NCI-H1436 treated with DMSO at 0.1 percent for 48 hours (cell line): ENCODE data around the gene CAP2.
"Not testable (repeated sequence)": the region's sequence is repeated elsewhere in the genome, so short reads cannot be mapped to it uniquely, and the experiment has no call there.

Experiments used
- DNase-seq: peaks from one replicate; lab custom pipeline; 2025; lab: John Stamatoyannopoulos, UW

CAP2 gene

DNA sequence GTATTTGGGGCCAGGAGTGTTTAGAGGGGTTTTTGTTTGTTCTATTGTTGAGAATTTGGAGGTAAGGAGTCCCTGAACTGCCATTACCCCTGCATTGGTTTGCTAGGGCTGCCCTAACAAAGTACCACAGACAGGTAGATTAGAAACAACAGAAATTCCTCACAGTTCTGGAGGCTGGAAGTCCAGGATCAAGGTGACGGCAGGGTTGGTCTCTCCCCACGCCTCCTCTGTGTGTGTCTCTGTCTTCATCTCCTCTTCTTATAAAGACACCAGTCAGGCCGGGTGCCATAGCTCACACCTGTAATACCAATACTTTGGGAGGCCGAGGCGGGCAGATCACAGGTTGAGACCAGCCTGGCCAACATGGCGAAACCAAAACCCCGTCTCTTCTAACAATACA, 109.7 kb downstream of the CAP2 start:
- DNase-seq, result no peak

DNA sequence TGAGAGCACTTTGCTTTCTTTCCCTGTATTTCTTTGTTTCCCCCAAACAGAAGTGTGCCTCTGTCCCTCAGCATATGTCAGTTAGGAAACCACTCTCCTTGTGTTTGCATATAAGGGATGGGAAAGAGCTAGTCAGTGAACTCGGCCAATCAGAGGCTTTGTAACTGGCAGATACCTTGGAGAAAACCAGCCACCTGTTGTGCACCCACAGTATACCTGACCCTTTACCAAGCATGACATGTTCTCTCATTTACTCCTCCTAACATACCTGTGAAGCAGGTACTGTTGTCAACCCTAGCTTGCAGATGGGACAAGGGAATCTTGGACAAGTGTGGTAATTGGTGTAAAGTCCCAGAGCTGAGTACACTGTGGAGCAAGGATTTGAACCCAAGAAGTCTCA, 110.6 kb downstream of the CAP2 start:
- no peak for DNase-seq

DNA sequence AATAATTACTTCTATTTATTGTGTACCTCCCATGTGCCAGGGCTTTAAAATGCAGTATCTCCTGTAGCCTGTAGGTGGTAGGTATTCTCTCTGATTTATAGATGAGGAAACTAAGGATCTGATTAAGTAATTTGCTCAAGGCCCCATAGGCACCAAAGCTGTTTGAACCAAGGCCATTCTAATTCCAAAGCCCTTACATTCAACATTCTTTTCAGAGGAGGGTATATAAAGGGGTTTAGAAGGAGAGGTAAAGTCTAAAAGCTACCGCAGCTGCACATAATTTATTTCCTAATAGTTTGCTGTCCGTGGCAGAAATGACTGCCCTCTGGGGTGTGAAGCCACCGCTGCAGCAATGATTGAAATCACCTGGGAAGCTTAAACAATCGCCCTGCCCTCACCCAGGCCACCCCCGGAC, 111.7 kb downstream of the CAP2 start:
- no peak for DNase-seq

DNA sequence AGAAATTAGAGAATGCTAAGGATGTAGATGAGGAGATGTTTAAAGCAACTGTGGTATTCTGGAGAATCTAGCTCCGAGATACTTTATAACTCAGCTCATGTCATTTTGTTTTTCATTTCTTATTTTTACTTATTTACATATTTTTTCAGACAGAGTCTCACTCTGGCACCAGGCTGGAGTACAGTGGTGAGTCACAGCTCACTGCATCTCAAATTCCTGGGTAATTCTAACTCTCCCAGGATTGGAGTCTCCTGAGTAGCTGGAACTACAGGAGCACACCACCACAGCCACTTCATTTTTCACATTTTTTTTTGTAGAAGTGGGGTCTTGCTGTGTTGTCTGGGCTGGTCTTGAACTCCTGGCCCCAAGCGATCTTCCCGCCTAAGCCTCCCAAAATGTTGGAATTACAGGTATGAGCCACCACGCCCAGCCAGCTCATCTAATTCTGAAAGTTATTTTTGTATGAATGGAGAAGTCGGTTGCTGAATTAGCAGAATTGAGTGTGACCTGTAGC, 112.4 kb downstream of the CAP2 start:
- DNase-seq, result no peak

DNA sequence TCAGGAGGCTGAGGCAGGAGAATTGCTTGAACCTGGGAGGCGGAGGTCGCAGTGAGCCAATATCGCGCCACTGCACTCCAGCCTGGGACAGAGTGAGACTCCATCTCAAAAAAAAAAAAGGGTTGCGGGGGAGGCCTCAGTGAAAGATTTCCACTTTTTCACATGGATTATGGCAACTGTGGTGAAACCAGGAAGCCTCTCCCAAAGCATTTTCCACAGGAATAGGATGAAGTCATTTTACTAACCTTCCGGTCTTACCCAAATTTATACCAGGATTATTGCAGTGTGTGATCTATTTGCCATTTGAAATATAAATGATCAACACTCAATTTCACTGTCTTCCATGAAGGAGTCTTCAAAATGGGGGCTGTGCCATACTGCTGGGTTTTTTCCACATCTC, 113.1 kb downstream of the CAP2 start:
- DNase-seq, result no peak

DNA sequence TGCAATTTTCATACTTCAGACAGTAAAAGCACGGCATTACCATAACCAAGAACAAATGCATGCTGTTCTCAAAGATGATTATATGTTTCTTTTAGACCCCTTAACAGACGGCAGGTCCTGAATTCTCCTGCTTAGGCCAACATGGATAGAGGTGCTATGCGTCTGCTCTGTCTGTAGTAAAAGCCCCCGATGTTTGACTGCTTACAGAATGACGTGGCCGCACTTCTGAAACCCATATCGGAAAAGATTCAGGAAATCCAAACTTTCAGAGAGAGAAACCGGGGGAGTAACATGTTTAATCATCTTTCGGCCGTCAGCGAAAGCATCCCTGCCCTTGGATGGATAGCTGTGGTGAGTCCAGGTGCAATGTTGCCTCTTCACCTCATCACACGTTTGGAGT, 113.6 kb downstream of the CAP2 start:
- no peak for DNase-seq

DNA sequence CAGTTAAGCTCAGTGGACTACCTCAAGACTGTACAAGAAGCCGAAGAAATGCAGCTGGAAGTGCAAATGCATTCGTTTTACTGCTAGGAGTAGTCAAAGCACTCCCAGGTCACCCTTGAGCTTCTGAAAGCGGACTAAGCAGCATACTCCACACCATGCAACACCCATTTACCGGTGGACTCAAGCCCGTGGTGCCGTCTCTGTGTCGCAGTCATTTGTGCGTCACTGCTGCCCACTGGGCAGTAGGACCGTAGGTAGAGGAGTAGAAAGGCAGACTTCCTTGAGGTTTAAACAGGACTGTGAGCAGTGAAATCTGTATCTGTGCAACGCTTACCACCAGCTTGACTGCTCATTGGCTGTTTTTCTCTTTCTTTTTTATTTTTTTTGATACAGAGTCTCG, 117.7 kb downstream of the CAP2 start:
- DNase-seq, result no peak

DNA sequence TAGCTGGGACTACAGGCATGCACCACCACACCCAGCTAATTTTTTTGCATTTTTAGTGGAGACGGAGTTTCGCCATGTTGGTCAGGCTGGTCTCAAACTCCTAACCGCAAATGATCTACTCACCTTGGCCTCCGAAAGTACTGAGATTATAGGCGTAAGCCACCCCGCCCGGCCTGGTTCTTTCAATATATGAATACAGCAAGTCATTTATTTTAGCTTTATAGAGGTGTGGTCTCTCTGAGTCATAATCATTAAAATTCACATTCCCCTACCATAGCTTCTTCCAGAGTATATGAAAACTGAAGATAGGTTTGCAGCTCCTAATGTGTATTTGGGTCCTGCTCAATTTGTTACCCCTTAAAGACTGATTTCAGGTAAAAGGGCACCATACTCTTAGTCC, 118.2 kb downstream of the CAP2 start:
- no peak for DNase-seq

DNA sequence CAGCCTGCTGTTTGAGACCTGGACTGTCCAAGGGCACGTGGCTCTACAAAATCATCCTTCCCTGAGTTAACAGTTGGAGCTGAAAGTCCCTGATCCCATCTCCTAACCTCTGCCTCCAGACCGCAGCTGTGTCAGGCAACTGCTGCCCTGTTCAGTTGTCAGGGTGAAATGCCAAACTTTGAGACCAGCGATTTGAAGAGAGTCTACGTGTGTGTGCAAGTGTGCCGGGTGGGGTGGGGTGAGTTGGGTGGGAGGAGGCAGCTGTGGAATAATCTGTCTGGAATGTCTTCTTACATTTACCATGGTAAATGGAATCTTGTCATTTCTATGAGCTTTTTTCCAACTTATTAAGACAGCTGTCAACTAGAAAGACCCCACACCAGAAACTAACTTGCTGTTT, 125.7 kb downstream of the CAP2 start:
- DNase-seq, result no peak

DNA sequence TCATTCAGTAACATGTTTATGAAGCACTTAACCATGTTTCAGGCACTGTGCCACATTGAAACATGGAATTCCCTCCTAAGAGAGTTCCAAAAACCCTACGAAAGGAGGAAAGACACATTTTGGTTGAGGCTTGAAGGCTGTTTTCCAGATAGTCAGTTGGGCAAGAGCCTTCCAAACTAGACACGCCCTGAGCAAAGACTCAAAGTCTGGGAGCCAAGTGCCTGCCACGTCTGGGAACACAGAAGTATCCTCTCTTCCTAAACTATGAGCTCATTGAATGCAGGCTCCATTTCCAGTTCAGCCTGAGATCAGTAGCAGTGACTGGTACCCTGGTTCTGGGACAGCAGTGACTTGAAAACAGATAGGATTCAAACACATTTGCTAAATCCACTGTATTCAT, 132.2 kb downstream of the CAP2 start:
- no peak for DNase-seq

DNA sequence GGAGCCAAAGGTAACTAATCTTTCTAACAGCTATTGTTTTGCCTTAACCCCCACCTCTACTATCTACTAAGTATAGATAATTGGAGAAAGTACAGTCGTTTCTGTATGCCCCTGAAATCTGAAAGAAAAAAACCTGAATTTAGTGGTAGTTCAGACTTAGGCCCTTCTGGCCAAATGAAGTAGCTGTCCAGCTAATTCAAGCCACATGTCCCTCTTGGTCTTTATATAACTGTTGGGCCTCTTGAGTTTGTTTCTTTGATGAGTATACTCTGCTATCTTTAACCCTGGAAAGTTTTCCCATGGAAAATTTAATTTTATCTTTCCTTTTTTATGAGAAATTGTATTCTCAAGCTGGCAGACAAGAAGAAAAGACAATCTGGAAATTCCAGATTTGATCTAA, 133.7 kb downstream of the CAP2 start:
- DNase-seq, result no peak

DNA sequence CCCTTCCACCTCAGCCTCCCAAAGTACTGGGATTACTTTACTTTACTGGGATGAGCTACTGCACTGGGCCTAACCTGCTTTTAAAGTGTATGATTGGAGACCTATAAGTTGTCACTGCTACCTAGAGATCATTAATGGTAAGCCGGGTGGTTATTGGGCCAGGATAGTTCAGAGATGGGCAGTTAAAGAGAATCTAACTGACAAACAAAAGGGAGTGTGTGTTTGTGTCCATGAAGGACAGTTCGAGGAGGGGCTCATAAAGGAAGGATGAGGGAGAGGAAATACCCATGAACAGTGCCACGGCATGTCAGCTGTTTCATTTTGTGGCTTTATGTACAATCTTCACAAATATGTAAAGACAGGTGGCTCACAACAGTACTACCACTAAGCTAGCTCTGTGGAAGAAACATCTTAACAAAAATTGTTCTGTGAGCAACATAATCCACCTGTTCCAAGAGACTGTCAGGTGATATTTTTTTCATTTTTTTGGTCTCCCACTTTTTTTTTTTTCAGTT, 137.0 kb downstream of the CAP2 start:
- DNase-seq, result no peak

DNA sequence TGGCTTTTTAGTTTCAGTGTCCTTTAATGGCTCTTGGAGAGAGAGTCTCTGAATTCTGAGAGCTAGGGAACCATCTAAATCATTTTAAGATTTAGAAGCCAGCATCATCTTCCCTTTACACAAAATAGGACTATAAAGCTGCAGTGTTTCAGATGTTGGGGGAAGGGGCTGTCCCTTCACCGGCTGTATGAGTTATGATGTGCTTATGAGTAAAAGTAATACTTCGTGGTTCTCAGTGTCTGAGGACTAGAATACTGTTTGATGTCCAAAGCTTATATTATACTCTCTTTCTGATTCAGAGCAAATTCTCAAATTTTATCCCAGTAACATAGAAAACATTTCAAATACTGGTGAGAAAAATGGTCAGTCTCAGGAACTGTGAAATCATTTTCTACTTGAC, 143.2 kb downstream of the CAP2 start:
- no peak for DNase-seq

DNA sequence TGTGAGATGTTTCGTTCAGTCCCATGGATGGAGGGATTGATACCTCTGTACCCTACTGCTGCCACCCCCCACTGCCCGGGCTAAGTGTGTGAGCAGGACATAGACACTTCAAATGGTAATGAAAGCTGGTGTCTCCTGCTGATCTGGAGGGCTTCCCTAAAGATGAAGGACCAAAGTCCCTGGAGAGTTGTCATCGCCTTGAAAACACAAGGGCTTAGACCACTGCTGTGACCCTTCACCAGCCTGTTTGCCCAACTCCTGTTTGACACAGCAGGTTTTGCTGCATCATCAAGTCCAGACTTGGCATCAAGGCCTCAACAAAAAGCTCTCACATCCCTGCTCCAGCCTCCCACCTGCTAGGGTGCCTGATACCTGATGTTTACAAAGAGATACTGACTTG, 148.8 kb downstream of the CAP2 start:
- DNase-seq, result no peak

DNA sequence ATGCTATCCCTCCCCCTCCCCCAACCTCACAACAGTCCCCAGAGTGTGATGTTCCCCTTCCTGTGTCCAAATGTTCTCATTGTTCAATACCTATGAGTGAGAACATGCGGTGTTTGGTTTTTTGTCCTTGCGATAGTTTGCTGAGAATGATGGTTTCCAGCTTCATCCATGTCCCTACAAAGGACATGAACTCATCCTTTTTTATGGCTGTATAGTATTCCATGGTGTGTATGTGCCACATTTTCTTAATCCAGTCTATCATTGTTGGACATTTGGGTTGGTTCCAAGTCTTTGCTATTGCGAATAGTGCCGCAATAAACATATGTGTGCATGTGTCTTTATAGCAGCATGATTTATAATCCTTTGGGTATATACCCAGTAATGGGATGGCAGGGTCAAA, 152.3 kb downstream of the CAP2 start:
- not testable (repeated sequence) for DNase-seq

DNA sequence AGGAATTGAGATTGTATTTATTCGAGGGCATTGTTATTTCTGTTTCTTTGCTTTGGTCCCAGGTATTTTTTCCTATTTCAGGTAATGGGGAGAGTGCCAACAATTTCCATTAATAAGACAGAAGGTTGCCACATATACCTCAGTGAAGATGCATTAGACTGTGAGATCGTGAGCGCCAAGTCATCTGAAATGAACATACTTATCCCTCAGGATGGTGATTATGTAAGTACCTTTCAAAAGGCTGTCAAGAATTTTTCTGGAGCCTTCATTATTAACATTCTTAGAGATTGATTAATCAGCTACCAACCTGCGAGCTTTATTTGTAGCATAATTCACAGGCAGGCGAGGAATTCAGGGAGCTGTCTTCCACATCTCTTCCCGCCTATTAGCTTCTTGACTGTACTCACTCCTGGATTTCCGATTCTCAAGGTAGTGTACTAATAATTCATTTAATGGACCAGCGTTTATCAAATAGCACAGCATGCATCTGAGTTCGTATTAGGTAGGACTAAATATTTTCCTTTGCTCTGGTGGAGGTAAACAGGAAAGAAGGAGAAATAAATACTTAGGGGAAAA, 158.1 kb downstream of the CAP2 start:
- DNase-seq, result no peak

DNA sequence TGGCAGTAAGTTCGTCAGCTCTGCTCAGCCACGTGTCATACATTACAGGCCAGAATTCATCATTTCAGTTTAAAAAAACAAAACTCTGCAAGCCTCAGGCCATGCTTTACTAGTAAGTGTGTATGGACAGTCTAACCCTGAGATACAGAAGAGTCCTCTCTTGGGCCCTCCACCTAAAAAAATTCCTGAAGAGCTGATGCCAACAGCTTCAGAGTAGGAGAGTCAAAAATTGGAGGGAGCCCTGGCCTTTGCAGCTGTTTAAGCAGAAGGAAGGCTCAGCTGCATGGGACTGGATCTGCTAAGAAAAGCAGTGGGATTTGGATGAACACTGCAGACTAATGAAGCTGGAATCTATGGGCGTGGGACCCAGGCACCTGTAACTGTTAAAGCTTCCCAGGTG, 159.5 kb downstream of the CAP2 start:
- DNase-seq, result no peak

DNA sequence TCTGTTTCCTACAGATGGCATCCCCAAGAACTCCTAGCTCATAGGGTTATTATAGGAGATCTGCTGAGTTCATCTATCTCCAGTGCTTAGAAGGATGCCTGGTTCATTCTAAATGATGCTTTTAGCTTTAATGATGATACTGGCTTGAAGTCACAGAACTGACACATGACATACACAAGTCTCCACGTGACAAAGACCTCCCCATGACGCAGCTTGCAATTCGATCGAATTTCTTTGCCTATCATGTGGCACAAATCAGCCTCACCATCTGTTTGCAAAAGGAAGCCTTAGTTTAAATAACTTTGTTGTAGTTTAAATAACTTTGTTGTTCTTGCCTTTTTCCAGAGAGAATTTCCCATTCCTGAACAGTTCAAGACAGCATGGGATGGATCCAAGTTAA, 162.6 kb downstream of the CAP2 start:
- no peak for DNase-seq

DNA sequence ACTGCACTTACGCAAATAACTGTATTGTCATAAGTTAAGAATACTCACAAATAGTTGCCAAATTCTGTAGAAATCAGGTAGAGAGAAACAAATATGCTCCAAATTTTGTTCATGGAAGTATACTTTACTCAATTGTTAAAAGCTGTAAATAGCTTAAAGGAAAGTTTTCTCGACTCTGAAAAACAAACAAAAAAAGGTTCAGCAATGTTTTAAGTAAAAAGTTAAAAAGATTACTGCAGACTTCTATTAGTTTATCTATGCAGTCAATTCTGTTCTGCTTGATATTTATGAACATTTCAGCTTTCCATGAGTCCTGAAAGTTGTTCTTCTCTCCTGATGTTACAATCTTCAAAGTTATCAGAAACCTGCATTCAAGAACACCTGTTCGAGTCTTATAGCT, 169.2 kb downstream of the CAP2 start:
- no peak for DNase-seq

DNA sequence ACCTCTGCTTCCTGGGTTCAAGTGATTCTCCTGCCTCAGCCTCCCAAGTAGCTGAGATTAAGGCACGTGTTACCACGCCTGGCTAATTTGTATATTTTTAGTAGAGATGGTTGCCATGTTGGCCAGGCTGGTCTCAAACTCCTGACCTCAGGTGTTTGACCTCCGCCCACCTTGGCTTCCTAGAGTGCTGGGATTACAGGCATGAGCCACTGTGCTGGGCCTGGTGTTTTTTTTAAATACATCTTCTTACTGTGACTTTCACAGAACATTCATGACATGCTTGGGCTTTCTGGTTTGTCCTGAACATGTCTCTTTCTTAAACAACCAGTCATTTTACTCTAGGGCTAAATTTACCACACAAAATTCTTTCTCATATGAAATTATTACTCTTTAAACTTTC, 172.0 kb downstream of the CAP2 start:
- DNase-seq, result no peak

DNA sequence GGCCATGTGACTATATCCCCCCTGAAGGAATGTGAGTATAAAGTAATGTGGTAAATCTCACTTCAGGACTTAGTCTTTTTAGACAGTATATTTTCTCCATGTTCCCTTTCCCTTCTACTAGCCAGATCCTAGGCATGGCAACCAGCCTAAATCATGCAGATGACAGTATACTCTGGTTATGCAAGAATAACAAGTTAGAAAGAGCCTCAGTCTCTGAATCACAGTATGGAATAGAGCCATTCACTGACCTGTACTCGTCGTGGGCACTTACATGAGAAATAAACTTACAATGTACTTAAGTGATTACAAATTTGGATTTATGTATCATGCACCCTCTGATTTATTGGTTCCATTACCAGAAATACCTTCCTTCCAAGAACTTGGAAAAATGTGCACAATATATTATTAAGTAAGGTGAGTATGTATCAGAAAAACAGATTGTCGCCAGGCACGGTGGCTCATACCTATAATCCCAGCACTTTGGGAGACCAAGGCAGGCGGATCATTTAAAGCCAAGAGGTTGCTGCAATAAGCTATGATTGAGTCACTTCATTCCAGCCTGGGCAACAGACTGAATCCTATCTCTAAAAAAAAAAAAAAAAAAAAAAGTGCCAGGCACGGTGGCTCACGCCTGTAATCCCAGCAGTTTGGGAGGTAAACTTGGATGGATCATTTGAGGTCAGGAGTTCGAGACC, 181.6 kb downstream of the CAP2 start:
- DNase-seq, result no peak

DNA sequence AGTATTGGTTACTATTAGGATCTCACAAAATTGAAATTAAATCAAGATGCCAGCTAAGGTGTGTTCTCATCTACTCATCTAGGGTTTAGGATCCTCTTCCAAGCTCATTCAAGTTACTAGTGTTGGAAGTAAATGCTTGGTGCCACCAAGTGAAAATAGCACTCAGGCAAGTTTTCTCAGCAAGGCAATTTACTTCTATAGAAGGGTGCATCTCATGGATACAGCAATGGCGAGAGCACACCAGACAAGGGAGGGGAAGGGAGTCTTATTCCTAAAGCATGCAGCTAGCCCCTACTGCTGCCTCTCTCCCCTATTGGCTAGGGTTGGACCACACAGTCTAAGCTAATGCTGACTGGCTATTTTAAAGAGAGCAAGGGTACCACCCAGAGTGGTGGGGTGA, 183.7 kb downstream of the CAP2 start:
- DNase-seq, result no peak

DNA sequence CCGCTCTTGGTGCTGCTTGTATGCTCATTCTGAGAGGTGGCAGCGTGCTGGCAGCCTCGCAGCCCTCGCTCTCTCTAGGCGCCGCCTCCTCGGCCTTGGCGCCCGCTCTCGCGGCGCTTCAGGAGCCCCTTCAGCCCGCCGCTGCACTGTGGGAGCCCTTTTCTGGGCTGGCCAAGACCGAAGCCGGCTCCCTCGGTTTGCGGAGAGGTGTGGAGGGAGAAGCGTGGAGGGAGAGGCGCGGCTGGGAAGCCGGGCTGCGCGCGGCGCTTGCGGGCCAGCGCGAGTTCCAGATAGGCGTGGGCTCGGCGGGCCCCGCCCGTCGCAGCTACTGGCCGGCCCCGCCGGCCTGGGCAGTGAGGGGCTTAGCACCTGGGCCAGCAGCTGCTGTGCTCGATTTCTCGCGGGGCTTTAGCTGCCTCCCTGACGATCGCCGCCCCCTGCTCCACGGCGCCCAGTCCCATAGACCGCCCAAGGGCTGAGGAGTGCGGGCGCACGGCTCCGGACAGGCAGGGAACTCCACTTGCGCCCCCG, 187.2 kb downstream of the CAP2 start:
- DNase-seq, result no peak

DNA sequence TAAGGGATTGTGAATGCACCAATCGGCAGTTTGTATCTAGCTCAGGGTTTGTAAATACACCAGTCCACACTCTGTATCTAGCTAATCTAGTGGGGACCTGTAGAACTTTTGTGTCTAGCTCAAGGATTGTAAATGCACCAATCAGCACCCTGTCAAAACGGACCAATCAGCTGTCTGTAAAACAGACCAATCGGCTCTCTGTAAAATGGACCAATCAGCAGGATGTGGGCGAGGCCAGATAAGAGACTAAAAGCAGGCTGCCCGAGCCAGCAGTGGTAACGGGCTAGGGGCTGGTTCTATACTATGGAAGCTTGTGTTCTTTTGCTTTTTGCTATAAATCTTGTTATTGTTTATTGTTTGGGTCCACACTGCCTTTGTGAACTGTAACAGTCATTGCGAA, 187.9 kb downstream of the CAP2 start:
- DNase-seq, result not testable (repeated sequence)
